Measurements from ENCODE around the gene SPATA12.

GRCh38 chr3:57015912-57016311 lies 44.6 kb upstream of the SPATA12 start:
- TF ChIP-seq CTCF (IDR thresholded peaks at IDR 0.05) (no peak), POLR2A (IDR thresholded peaks at IDR 0.05) (no peak)
